Left lobe of liver (tissue), 2 donors: Measurements from ENCODE around the gene CAMSAP2. TPM values are rescaled to one million over a fixed set of nuclear protein-coding genes. Genes with fewer than 3 reads are reported as not detected.

ENCODE experiments used
- ATAC-seq: fragments of 200-7000 bp; cut with Tn5 transposase; one replicate; pipeline ENCODE4 v1.9.1; 2020; ENCODE audit warnings: mild to moderate bottlenecking, moderate library complexity
- DNase-seq: peaks from one replicate; pipeline ENCODE4 v3.0.0-alpha.2; 2020; ENCODE audit warnings: low spot score
- total RNA-seq: library from RNA; stranded (reverse); gene quantifications from one replicate; pipeline ENCODE4 v1.2.1, GENCODE V29; 2021
- donor health status: DM: no; HTN: no; CAD: no; lungs with moderate emphysema.
- donor health status: DM: no; HTN: yes; CAD: no.

The CAMSAP2 gene
- total RNA-seq, 1 donor from 2014 or later: 5.5 TPM

DNA sequence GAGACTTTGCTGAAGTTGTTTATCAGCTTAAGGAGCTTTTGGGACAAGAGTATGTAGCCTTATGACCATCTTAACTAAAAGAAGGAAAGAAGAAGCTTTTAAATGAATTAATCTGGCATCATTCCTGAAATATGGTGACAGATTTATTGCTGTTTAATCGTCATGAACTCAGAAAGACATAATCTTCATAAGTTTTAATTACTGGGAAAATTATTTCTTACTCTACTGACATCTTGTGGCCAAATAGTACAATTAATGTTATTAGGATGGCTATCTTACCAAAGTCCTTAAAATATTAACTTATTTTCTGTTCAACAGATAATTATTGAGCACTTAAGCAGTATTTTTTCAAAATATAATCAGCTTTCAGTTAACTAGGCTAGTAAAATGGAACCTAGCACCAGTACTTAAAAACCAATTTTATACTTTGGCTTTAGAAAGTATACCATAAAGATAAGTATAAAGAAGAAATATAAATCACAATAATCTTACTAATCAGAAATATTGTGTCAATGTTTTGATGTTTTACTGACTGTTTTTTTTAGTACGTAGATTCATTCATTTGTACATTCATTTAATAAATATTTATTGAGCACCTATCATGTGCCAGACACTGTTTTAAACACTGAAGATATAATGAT is 99.4 kb downstream of the CAMSAP2 start:
- DNase-seq (no peak), ATAC-seq (peak; percentile 47)

DNA sequence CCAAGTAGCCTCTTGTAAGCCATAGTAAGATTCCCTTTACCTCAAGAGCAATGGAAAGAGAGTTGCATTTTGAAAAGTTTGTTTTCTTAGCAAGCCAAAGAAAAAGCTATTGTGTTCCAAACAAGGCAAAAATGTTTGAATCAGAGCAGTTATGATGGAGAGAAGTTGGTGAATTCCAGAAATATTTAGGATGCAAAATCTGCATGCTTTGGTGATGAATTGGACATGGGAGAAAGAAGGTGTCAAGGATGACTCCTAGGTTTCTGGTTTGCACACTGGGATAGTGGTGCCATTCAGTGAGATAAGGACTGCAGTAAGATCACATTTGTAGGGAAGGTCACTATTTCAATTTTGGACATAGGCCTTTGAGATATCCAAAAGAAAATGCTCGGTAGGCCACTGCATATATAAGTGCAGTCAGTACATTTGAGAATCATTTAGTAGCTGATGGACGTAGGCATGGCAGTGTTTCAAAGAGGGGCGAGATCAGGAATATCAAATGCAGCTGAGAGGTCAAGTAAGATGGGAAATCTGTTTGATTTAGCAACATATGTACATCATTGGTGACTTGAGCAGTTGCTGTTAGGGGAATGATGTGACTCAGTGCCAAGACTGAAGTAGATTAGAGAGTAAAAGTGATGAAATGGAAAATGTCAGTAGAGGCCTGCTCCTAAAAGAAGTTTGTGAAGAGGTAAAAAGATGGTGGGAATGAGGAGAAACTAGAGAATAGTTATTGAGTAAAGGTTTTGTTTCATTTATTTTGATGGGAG is 100.2 kb downstream of the CAMSAP2 start:
- no peak for DNase-seq

DNA sequence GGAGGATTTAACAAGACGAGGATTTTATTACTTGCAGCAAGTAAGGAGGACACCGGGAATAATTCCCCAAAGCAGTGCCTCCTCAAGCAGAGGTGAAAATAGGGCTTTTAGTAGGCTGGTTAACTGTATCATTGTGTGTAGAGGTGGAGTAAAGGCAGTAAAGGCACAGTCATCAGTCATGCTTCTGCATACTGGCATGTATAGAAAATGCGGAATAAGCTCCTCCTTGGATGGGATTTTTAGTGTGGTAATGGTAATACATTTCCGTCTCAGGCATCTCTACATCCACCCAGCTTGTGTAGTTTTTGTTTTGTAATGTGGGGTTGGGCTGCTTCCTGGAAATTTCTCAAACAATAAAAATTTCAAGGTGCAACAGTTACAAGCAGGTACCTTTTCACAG is 106.7 kb downstream of the CAMSAP2 start:
- DNase-seq (no peak), ATAC-seq (no peak)

More for the DNA sequence above, 100.2 kb downstream of the CAMSAP2 start:
- ATAC-seq: no peak

GRCh38 chr1:200846398-200846797 is 107.7 kb downstream of the CAMSAP2 start:
- no peak for DNase-seq
- ATAC-seq: no peak

DNA sequence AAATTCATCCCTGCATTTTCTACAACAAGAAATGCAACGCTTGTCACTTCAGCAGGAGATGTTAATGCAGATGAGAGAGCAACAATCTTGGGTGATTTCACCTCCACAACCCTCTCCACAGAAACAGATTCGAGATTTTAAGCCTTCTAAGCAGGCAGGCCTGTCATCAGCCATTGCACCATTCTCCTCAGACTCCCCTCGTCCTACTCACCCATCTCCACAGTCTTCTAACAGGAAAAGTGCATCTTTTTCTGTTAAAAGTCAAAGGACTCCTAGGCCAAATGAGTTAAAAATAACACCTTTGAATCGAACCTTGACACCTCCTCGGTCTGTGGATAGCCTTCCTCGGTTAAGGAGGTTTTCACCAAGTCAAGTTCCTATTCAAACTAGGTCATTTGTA is 110.7 kb downstream of the CAMSAP2 start:
- no peak for DNase-seq
- no peak for ATAC-seq

DNA sequence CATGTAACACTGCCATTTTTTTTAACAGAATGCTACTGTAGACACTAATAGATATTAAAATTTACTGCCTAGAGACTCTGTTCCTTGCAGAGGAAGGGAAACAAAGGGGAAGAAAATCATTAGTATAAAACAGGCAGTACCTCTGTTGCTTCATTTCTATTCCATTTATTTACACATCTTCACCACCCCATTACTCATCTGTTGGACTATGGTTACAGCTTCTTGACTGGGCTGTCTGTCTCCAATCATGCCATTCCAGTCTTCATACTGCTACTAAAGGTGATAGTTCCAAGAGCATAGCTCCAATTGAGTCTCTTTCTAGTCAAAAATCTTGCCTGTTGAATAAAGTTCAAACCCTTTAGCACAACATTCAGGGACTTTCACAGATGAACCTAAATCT is 111.9 kb downstream of the CAMSAP2 start:
- ATAC-seq (no peak), DNase-seq (no peak)

GRCh38 chr1:200856716-200857357 is 118.1 kb downstream of the CAMSAP2 start:
- DNase-seq (no peak), ATAC-seq (no peak)

DNA sequence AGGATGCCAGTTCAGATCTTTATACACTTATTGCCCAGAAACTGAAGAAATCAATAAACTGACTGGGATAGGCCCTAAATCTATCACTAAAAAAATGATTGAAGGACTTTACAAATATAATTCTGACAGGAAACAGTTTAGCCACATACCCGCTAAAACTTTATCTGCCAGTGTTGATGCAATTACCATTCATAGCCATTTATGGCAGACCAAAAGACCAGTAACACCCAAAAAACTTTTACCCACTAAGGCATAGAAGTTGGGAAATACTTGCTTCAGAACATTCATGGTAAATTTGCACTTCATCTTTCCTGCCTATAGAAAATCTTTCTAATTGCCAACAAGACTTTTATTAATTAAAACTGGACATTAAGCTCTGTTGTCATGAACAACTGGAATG is 119.1 kb downstream of the CAMSAP2 start:
- DNase-seq (no peak), ATAC-seq (no peak)

- ATAC-seq (no peak), DNase-seq (no peak)
These were observed 123.4 kb downstream of the CAMSAP2 start for GRCh38 chr1:200861937-200862647.

DNA sequence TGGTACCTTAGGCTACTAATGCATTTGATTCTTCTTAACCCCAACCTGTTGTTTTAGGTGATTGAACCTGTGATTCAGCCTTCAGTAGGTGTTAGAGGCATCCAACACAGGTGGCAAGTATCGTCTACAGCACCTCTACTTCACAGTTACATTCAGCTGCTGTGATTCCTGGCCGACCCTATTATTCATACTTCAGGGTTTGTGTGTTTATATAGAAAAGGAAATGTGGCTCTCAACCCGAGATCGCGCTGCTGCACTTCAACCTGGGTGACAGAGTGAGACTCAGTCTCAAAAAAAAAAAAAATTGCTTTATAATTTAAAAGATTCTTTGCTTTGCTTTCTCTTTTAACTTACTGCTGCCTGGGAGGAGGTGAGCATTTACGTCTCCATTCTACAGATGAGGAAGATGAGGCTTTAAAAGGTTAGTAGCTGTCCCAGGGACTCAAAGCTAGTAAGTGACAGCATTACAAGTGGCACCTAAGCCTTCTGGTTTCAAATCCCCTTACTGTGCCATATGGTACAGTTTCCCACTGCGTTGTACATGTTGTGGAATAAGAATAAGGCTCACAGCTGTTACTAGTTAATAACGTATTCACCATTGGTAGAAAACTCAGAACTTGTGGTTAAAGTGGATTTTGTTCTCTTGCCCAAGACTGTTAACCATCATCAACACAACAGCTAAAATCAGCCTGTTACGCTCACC is 124.2 kb downstream of the CAMSAP2 start:
- DNase-seq (no peak), ATAC-seq (no peak)

DNA sequence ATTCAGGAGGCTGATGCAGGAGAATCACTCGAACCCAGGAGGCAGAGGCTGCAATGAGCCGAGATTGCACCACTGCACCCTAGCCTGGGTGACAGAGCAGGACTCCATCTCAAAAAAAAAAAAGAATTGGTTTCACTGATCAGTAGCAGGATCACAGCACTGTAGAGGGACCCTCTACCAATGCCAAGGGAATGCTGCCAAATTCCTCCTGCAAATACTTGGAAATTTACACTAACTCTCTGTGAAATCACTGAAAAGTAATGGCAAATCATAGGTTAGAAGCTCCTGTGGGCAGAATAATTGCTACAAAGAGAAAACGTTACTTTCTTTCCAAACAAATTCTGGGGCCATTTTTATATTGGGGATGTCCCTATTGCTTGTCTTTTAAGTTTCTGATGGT is 127.4 kb downstream of the CAMSAP2 start:
- ATAC-seq (no peak), DNase-seq (no peak)

DNA sequence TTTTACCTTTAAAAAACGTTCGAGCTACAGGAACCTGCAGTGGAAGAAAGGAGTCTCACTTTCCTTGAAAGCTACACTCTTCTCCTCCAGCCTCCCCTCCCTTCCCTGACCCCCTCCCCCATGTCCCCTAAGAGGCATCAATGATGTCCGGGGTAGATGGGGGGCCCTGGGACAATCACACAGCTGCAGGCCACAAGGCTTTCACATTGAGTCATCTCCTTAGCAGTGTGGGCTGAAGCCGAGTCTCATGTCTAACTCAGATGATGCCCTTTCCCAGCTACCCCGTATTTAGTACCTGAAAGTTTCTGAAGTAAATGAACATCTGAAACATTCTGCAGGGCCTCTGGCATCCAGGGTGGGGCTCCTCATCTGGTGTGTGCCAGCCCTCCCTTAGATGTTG is 127.8 kb downstream of the CAMSAP2 start:
- ATAC-seq (no peak), DNase-seq (no peak)

GRCh38 chr1:200867018-200867811 is 128.5 kb downstream of the CAMSAP2 start:
- DNase-seq (no peak), ATAC-seq (no peak)

- DNase-seq (no peak), ATAC-seq (no peak)
These were observed 130.7 kb downstream of the CAMSAP2 start for GRCh38 chr1:200869376-200869752.

- no peak for DNase-seq
- ATAC-seq: no peak
These were observed 131.2 kb downstream of the CAMSAP2 start for GRCh38 chr1:200869753-200870391.

GRCh38 chr1:200872446-200873115 is 133.9 kb downstream of the CAMSAP2 start, which contains the start of gene GPR25:
GPR25 (plus strand) TSS chr1:200872981; CDS start chr1:200873038, 57 bp downstream.
- no peak for ATAC-seq
- DNase-seq: no peak

DNA sequence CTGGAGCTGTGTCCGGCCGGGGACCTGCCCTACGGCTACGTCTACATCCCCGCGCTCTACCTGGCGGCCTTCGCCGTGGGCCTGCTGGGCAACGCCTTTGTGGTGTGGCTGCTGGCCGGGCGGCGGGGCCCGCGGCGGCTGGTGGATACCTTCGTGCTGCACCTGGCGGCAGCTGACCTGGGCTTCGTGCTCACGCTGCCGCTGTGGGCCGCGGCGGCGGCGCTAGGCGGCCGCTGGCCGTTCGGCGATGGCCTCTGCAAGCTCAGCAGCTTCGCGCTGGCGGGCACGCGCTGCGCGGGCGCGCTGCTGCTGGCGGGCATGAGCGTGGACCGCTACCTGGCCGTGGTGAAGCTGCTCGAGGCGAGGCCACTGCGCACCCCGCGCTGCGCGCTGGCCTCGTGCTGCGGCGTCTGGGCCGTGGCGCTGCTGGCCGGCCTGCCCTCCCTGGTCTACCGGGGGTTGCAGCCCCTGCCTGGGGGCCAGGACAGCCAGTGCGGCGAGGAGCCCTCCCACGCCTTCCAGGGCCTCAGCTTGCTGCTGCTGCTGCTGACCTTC is 134.5 kb downstream of the CAMSAP2 start:
- no peak for DNase-seq
- ATAC-seq: peak; percentile 48

- DNase-seq: no peak
- ATAC-seq: no peak
These were observed 135.1 kb downstream of the CAMSAP2 start for GRCh38 chr1:200873671-200874397.
